HEK293 (cell line): ENCODE results near the gene ANKRD1.
A peak's percentile ranks its signal among the peaks of the same experiment; 100 is the strongest.

Experiments used
- CTCF ChIA-PET: fragments of 350-600 bp; formaldehyde crosslinking; extraction: SDS; loops from one replicate; lab custom pipeline; 2021; ENCODE audit warnings: antibody characterized with exemption; lab: Yijun Ruan, JAX
- POLR2A ChIA-PET: fragments of 300-600 bp; formaldehyde crosslinking; extraction: SDS; loops from one replicate; lab custom pipeline; 2020; ENCODE audit warnings: antibody characterized with exemption, inconsistent platforms; lab: Yijun Ruan, JAX
- H3K27ac ChIP-seq: fragments of 200-500 bp; sonication (Bioruptor generic); 2 replicates; pipeline ENCODE4 v1.5.1; 2014; ENCODE audit warnings: low read depth, low read length, control low read depth, inconsistent platforms; ENCODE audit errors: extremely low read depth
- H3K36me3 ChIP-seq, 2 experiments: fragments of 200-500 bp in 1 of 2; sonication (Bioruptor generic) in 1 of 2; 1 replicate in 1 of 2; 2 replicates in 1 of 2; pipeline ENCODE4 v1.5.1; 2014 to 2017; ENCODE audit warnings: inconsistent platforms in 2 of 2, low read length in 2 of 2; ENCODE audit not compliant: control insufficient read depth in 2 of 2, insufficient read depth in 1 of 2
- H3K4me1 ChIP-seq: fragments of 200-500 bp; sonication (Bioruptor generic); 2 replicates; pipeline ENCODE4 v1.5.1; 2014; ENCODE audit warnings: mild to moderate bottlenecking, low read length, inconsistent platforms; ENCODE audit not compliant: control insufficient read depth, insufficient read depth
- H3K4me3 ChIP-seq: 2 replicates; pipeline ENCODE4 v1.5.1; 2011; ENCODE audit warnings: low read depth, mild to moderate bottlenecking, control low read depth, low read length, moderate library complexity
- H3K9me3 ChIP-seq: fragments of 200-500 bp; sonication (Bioruptor generic); 2 replicates; pipeline ENCODE4 v1.5.1; 2014; ENCODE audit warnings: low read depth, low read length, inconsistent platforms; ENCODE audit not compliant: control insufficient read depth, insufficient read depth
- PRDM1 ChIP-seq: fragments of 450-650 bp; formaldehyde crosslinking; IDR thresholded peaks from 2 replicates; pipeline ENCODE4; 2016; ENCODE audit warnings: missing biosample characterization, missing genetic modification characterization
- SCRT1 ChIP-seq: fragments of 450-650 bp; formaldehyde crosslinking; IDR thresholded peaks from 2 replicates; pipeline ENCODE4 v1.5.1; 2016; ENCODE audit warnings: missing biosample characterization, missing genetic modification characterization, borderline replicate concordance
- ZNF311 ChIP-seq: fragments of 450-650 bp; formaldehyde crosslinking; IDR thresholded peaks from 2 replicates; pipeline ENCODE4 v1.5.1; 2017; ENCODE audit warnings: missing biosample characterization, missing genetic modification characterization, borderline replicate concordance
- ZNF404 ChIP-seq: fragments of 450-650 bp; formaldehyde crosslinking; IDR thresholded peaks from 2 replicates; pipeline ENCODE4 v1.5.1; 2017; ENCODE audit warnings: missing biosample characterization, missing genetic modification characterization
- ZNF571 ChIP-seq: fragments of 450-650 bp; formaldehyde crosslinking; IDR thresholded peaks from 2 replicates; pipeline ENCODE4 v1.5.0; 2017; ENCODE audit warnings: missing biosample characterization, missing genetic modification characterization
- ZNF837 ChIP-seq: fragments of 450-650 bp; formaldehyde crosslinking; IDR thresholded peaks from 2 replicates; pipeline ENCODE4 v1.5.1; 2016; ENCODE audit warnings: missing biosample characterization, missing genetic modification characterization
- TF ChIP-seq, protein P1 (sequence below): fragments of 450-650 bp; formaldehyde crosslinking; IDR thresholded peaks from 2 replicates; pipeline ENCODE4 v1.5.1; 2016; ENCODE audit warnings: missing biosample characterization, missing genetic modification characterization
- TF ChIP-seq, protein P2 (sequence below): fragments of 450-650 bp; formaldehyde crosslinking; IDR thresholded peaks from 2 replicates; pipeline ENCODE4 v1.5.1; 2016; ENCODE audit warnings: missing biosample characterization, missing genetic modification characterization
- TF ChIP-seq, protein P3 (sequence below): fragments of 450-650 bp; formaldehyde crosslinking; conservative IDR thresholded peaks from 2 replicates; pipeline ENCODE4 v1.5.1; 2016; ENCODE audit warnings: low read depth, missing biosample characterization, missing genetic modification characterization
- TF ChIP-seq, protein P4 (sequence below): fragments of 450-650 bp; formaldehyde crosslinking; IDR thresholded peaks from 2 replicates; pipeline ENCODE4 v1.5.1; 2017; ENCODE audit warnings: missing biosample characterization, missing genetic modification characterization

Gene ANKRD1

DNA sequence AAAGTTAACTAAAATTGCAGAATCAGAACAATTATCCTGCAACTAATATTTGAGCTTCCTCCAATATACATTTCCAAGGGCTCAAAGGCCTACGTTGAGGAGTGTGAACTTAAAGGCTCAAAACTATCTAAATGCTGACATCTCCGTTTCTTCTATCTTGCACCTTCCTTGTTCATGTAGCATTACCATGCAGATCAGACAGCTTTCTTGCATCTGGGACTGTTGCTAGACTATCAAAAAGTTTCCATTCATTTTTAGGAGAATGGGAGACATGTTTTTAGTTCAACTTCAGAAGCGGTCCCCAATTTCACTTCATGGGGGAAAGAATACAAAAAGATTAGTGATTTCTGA is 2.9 kb downstream of the ANKRD1 start (continued):
- TF ChIP-seq, protein P1, sequence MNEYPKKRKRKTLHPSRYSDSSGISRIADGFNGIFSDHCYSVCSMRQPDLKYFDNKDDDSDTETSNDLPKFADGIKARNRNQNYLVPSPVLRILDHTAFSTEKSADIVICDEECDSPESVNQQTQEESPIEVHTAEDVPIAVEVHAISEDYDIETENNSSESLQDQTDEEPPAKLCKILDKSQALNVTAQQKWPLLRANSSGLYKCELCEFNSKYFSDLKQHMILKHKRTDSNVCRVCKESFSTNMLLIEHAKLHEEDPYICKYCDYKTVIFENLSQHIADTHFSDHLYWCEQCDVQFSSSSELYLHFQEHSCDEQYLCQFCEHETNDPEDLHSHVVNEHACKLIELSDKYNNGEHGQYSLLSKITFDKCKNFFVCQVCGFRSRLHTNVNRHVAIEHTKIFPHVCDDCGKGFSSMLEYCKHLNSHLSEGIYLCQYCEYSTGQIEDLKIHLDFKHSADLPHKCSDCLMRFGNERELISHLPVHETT: no peak
- TF ChIP-seq ZNF837 (tag by site-specific recombination): no peak
- TF ChIP-seq, protein P2, sequence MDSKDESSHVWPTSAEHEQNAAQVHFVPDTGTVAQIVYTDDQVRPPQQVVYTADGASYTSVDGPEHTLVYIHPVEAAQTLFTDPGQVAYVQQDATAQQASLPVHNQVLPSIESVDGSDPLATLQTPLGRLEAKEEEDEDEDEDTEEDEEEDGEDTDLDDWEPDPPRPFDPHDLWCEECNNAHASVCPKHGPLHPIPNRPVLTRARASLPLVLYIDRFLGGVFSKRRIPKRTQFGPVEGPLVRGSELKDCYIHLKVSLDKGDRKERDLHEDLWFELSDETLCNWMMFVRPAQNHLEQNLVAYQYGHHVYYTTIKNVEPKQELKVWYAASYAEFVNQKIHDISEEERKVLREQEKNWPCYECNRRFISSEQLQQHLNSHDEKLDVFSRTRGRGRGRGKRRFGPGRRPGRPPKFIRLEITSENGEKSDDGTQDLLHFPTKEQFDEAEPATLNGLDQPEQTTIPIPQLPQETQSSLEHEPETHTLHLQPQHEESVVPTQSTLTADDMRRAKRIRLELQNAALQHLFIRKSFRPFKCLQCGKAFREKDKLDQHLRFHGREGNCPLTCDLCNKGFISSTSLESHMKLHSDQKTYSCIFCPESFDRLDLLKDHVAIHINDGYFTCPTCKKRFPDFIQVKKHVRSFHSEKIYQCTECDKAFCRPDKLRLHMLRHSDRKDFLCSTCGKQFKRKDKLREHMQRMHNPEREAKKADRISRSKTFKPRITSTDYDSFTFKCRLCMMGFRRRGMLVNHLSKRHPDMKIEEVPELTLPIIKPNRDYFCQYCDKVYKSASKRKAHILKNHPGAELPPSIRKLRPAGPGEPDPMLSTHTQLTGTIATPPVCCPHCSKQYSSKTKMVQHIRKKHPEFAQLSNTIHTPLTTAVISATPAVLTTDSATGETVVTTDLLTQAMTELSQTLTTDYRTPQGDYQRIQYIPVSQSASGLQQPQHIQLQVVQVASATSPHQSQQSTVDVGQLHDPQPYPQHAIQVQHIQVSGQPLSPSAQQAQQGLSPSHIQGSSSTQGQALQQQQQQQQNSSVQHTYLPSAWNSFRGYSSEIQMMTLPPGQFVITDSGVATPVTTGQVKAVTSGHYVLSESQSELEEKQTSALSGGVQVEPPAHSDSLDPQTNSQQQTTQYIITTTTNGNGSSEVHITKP (tag by site-specific recombination): no peak
- no peak for TF ChIP-seq ZNF571 (tag by site-specific recombination)
- TF ChIP-seq, protein P3, sequence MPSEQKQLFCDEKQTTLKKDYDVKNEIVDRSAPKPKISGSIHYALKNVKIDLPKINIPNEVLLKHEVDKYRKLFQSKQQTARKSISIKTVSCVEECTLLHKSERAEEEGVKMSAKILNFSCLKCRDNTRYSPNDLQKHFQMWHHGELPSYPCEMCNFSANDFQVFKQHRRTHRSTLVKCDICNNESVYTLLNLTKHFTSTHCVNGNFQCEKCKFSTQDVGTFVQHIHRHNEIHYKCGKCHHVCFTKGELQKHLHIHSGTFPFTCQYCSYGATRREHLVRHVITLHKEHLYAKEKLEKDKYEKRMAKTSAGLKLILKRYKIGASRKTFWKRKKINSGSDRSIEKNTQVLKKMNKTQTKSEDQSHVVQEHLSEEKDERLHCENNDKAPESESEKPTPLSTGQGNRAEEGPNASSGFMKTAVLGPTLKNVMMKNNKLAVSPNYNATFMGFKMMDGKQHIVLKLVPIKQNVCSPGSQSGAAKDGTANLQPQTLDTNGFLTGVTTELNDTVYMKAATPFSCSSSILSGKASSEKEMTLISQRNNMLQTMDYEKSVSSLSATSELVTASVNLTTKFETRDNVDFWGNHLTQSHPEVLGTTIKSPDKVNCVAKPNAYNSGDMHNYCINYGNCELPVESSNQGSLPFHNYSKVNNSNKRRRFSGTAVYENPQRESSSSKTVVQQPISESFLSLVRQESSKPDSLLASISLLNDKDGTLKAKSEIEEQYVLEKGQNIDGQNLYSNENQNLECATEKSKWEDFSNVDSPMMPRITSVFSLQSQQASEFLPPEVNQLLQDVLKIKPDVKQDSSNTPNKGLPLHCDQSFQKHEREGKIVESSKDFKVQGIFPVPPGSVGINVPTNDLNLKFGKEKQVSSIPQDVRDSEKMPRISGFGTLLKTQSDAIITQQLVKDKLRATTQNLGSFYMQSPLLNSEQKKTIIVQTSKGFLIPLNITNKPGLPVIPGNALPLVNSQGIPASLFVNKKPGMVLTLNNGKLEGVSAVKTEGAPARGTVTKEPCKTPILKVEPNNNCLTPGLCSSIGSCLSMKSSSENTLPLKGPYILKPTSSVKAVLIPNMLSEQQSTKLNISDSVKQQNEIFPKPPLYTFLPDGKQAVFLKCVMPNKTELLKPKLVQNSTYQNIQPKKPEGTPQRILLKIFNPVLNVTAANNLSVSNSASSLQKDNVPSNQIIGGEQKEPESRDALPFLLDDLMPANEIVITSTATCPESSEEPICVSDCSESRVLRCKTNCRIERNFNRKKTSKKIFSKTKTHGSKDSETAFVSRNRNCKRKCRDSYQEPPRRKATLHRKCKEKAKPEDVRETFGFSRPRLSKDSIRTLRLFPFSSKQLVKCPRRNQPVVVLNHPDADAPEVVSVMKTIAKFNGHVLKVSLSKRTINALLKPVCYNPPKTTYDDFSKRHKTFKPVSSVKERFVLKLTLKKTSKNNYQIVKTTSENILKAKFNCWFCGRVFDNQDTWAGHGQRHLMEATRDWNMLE (tag by site-specific recombination): no peak
- TF ChIP-seq, protein P4, sequence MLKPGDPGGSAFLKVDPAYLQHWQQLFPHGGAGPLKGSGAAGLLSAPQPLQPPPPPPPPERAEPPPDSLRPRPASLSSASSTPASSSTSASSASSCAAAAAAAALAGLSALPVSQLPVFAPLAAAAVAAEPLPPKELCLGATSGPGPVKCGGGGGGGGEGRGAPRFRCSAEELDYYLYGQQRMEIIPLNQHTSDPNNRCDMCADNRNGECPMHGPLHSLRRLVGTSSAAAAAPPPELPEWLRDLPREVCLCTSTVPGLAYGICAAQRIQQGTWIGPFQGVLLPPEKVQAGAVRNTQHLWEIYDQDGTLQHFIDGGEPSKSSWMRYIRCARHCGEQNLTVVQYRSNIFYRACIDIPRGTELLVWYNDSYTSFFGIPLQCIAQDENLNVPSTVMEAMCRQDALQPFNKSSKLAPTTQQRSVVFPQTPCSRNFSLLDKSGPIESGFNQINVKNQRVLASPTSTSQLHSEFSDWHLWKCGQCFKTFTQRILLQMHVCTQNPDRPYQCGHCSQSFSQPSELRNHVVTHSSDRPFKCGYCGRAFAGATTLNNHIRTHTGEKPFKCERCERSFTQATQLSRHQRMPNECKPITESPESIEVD: no peak
- no peak for TF ChIP-seq SCRT1 (tag by site-specific recombination)
- TF ChIP-seq ZNF311 (tag by site-specific recombination): no peak

DNA sequence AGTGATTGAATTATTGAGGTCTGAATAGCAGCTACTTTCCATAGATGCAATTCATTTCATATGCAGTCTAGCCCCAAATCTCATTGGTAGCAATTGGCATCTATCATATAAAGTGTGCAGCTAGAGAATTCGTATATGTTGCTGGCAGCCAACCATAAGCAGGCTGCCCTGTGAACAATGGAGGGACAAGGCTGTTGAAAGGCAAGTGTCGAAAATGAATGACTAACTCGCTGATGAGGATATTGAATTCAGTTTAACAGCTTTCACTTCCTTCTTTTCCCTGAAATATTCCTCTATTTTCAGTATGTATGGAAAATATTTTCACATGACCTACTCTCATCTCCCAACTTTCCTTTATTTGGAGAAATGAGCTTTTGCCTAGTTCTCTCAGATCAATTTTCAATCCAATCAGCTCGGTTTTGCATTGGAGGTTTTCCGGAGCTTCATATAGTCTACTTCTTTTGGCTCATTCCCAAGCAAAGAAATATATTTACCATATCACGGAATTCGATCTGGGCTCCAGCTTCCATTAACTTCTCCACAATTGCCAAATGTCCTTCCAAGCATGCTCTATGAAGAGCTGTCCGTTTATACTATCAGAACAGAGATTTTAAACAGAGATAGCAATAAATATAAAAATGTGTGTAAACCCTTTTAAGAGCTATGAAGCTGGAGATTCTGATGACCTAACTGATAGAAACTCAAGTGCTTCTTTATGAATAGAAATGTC is 3.5 kb downstream of the ANKRD1 start:
- peaks cover 6% of the 10 kb centered on the region; the same call in 1 of the 2 replicates for H3K4me1 ChIP-seq
- no peak overlapping the region for H3K27ac ChIP-seq
- H3K9me3 ChIP-seq: no peaks in the 10 kb centered on the region
- H3K4me3 ChIP-seq: no peak overlapping the region
- CTCF ChIA-PET: interaction anchor here (0.5 to 3.2 kb wide), 8 partner anchors 51 to 1677 kb away, joined by 3 to 13 read pairs (median 4); no protein-coding TSS in a partner anchor
- H3K36me3 ChIP-seq: no peaks in the 10 kb centered on the region
- TF ChIP-seq ZNF404 (tag by site-specific recombination): no peak
- 0 out of 2 replicates have a peak, but pooled peaks have one; percentile 6 for TF ChIP-seq PRDM1
- TF ChIP-seq, all 188 proteins: peak for 1
- POLR2A ChIA-PET: interaction anchor here (1.0 kb wide), 1 partner anchor 245 kb away, joined by 5 read pairs; no protein-coding TSS in a partner anchor
